ENCODE results near the gene MPP3. TPM values are rescaled to one million over a fixed set of nuclear protein-coding genes. Genes with fewer than 3 reads are reported as not detected.

The MPP3 gene
- total and polyA plus RNA-seq, 2 of the 4 experiments (the other 2 are of a cell fraction), result 5.7 to 11.9 TPM

- POLR2A ChIA-PET (ENCODE audit: unreplicated experiment), result no interaction called here
- Histone ChIP-seq H4K20me1 (ENCODE audit: insufficient read depth, low read length) (no peaks in the 10 kb centered on the region), H3K4me2 (ENCODE audit: low read depth, low read length) (no peak overlapping the region), H2AK9ac (replicated peaks; ENCODE audit: low read depth, low read length, poor library complexity) (no peak overlapping the region), H2BK15ac (ENCODE audit: low read depth, low read length) (no peak overlapping the region), H3K56ac (ENCODE audit: extremely low read depth, insufficient read depth, low read length) (no peak overlapping the region), H2AFZ (replicated peaks; ENCODE audit: low read length, poor library complexity) (no peak overlapping the region), H2BK20ac (ENCODE audit: low read depth, low read length) (no peak overlapping the region), H3K9ac (ENCODE audit: low read depth, low read length) (no peak overlapping the region), H3K27ac (ENCODE audit: insufficient read depth, low read length) (no peak overlapping the region), H2BK5ac (ENCODE audit: low read depth, low read length, poor library complexity, severe bottlenecking) (no peak overlapping the region), H2BK120ac (ENCODE audit: low read depth, low read length) (no peak overlapping the region), H3K79me1 (ENCODE audit: low read depth in 1 of 2, low read length in 2 of 2) (no peaks in the 10 kb centered on the region), H3K9me1 (ENCODE audit: insufficient read depth, low read length) (no peaks in the 10 kb centered on the region), H3K27me3 (ENCODE audit: control insufficient read depth, insufficient read depth, low read length) (peaks cover 43% of the 10 kb centered on the region), H3K4me1 (ENCODE audit: control insufficient read depth, insufficient read depth, low read length) (no peaks in the 10 kb centered on the region), H3K14ac (replicated peaks; ENCODE audit: low read depth, low read length) (no peak overlapping the region), H3K36me3 (ENCODE audit: control insufficient read depth, insufficient read depth, low read length) (no peaks in the 10 kb centered on the region), H3K18ac (ENCODE audit: low read depth, low read length) (no peak overlapping the region), H4K8ac (ENCODE audit: low read depth in 2 of 2, low read length in 2 of 2) (no peak overlapping the region), H4K5ac (ENCODE audit: low read depth, low read length) (no peak overlapping the region), H4K91ac (ENCODE audit: insufficient read depth, low read depth, low read length) (no peak overlapping the region), H3K4ac (ENCODE audit: low read depth, low read length) (no peak overlapping the region), H2AK5ac (ENCODE audit: low read depth, low read length) (no peak overlapping the region), H3K9me3 (ENCODE audit: control insufficient read depth, insufficient read depth, low read length) (peaks cover 4% of the 10 kb centered on the region), H3K23ac (ENCODE audit: low read depth, low read length) (no peak overlapping the region), H3K4me3 (ENCODE audit: insufficient read depth, low read depth, low read length) (no peak overlapping the region)
- in situ Hi-C loops (cut with MboI; ENCODE audit: low sequenced_read_pairs), result no loop called here
- WGBS, 2 experiments (ENCODE audit: extremely low coverage in 2 of 2, insufficient read length in 1 of 2), result no CpG with 5 or more reads among the region's 5 CpGs
- CTCF ChIA-PET, result no interaction called here
- DNase-seq, result no peak
- intact Hi-C loops (cut with micrococcal nuclease), result no loop called here
- dilution Hi-C loops (cut with HindIII; ENCODE audit: low sequenced_read_pairs, unreplicated experiment), result no loop called here
- TF ChIP-seq RAD21 (IDR thresholded peaks at IDR 0.05; ENCODE audit: low read length) (no peak), ELK1 (IDR thresholded peaks at IDR 0.05; ENCODE audit: borderline replicate concordance, low read depth, low read length) (no peak), MXI1 (IDR thresholded peaks at IDR 0.05; ENCODE audit: borderline replicate concordance, low read depth, low read length) (no peak), USF2 (IDR thresholded peaks at IDR 0.05; ENCODE audit: low read depth, low read length) (no peak), FOS (IDR thresholded peaks at IDR 0.05; ENCODE audit: low read depth, low read length) (no peak), CHD1 (IDR thresholded peaks at IDR 0.05; ENCODE audit: low read depth, low read length) (no peak), SMC3 (IDR thresholded peaks at IDR 0.05; ENCODE audit: low read depth, low read length) (no peak), BHLHE40 (IDR thresholded peaks at IDR 0.05; ENCODE audit: low read depth, low read length) (no peak), RCOR1 (IDR thresholded peaks at IDR 0.05; ENCODE audit: insufficient replicate concordance, low read length) (no peak), CEBPB (IDR thresholded peaks at IDR 0.05; ENCODE audit: low read depth, low read length) (no peak), NFE2L2 (IDR thresholded peaks at IDR 0.05; ENCODE audit: low read depth, low read length) (no peak), POLR2A (IDR thresholded peaks at IDR 0.05; ENCODE audit: low read depth, low read length) (no peak), MAFK (IDR thresholded peaks at IDR 0.05; ENCODE audit: low read depth, low read length) (no peak), RFX5 (IDR thresholded peaks at IDR 0.05; ENCODE audit: low read depth, low read length) (no peak)
- TF ChIP-seq, protein P1, sequence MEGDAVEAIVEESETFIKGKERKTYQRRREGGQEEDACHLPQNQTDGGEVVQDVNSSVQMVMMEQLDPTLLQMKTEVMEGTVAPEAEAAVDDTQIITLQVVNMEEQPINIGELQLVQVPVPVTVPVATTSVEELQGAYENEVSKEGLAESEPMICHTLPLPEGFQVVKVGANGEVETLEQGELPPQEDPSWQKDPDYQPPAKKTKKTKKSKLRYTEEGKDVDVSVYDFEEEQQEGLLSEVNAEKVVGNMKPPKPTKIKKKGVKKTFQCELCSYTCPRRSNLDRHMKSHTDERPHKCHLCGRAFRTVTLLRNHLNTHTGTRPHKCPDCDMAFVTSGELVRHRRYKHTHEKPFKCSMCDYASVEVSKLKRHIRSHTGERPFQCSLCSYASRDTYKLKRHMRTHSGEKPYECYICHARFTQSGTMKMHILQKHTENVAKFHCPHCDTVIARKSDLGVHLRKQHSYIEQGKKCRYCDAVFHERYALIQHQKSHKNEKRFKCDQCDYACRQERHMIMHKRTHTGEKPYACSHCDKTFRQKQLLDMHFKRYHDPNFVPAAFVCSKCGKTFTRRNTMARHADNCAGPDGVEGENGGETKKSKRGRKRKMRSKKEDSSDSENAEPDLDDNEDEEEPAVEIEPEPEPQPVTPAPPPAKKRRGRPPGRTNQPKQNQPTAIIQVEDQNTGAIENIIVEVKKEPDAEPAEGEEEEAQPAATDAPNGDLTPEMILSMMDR (conservative IDR thresholded peaks at IDR 0.05; ENCODE audit: low read depth, low read length), result no peak
- no peak for ATAC-seq (ENCODE audit: low read depth)
- no TSS peak for BruUV-seq (replicated peaks)
Observed at GRCh38 chr17:43873091-43873490, 40.1 kb upstream of the MPP3 start.
